ENCODE data around the gene PSG7.
"Not testable (repeated sequence)": the region's sequence is repeated elsewhere in the genome, so short reads cannot be mapped to it uniquely, and the experiment has no call there.

DNA sequence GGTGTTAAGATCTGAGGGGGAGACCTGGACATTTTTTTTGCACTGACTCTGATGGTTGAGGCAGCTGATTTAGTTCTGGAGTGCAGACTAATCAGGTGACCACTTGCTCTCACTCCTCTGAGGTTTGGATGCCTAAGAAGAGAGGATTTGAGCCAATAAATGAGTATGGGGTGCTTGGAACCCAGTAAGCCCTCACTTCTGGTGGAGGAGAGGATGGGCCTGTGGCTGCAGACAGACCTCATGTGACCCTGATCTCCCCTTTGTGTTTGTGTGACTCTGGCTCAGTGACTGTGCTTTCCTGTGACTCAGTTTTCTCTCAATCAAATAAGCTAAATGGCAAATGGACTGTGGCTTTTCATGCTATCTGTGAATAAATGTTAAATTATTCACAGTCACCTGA lies 2.8 kb downstream of the PSG7 start:
- TF ChIP-seq CTCF, EP300, POLR2A (IDR thresholded peaks at IDR 0.05): not testable (repeated sequence)

Data from suprapubic skin (tissue), 3 donors.